Loucy (cell line): ENCODE data around the gene MBTPS2.

Source experiments
- CTCF ChIP-seq: fragments of 200-600 bp; sonication (generic); conservative IDR thresholded peaks from 2 replicates; pipeline ENCODE4 v1.5.1; 2014; ENCODE audit warnings: mild to moderate bottlenecking, antibody characterized with exemption, low read length
- EZH2phosphoT487 ChIP-seq: fragments of 200-600 bp; IDR thresholded peaks from 2 replicates; pipeline ENCODE4 v1.6.1; 2018; ENCODE audit warnings: antibody characterized with exemption, mild to moderate bottlenecking, moderate library complexity, borderline replicate concordance

DNA sequence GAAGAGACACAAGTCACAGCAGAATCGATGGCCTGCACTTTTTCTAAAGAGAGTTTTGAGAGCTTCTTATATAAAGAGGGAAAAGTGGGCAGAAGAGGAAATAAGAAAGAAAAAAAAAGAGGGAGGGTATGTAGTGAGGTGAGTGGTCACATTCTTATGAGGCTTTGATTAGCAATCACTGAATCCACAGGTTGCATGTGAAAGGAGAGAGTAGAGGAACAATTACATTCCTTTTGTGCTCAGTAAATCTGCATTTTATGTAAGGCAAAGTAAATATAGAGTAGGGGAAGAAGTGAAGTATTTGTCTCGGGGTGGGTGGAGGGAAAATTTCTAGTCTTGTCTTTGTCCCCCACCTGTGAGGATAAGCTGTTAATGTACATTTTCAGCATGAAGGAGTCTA, 26.8 kb upstream of the MBTPS2 start:
- TF ChIP-seq CTCF (no peak), EZH2phosphoT487 (no peak)
